ENCODE measurements around the gene TMOD2.

DNA sequence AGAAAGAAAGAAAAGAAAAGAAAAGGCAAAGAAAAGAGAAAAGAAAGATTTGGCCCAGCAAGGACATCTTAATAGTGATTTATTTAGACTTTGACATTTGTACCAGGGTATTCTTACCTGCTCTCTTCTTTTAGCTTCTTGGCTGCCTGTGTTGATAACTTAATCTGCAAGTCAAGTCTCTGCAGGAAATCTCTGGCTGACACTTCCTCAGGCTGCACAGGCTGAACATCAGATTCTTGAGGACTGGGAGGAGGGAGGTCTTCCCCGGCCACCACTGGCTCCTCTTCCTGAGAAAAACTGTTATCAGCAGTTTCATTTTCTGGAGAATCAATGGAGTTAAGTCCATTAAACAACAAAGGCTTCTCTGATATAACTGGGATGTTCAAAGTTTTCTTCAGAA is 26.7 kb upstream of the TMOD2 start:
- TF ChIP-seq YY1 (IDR thresholded peaks at IDR 0.05; ENCODE audit: low read depth) (no peak), USF1 (IDR thresholded peaks at IDR 0.05) (no peak), FOXM1 (IDR thresholded peaks at IDR 0.05; ENCODE audit: borderline replicate concordance, low read depth) (no peak), CREB1 (IDR thresholded peaks at IDR 0.05; ENCODE audit: low read depth) (no peak), TEAD4 (IDR thresholded peaks at IDR 0.05) (no peak), MAX (IDR thresholded peaks at IDR 0.05) (no peak), TAF1 (IDR thresholded peaks at IDR 0.05; ENCODE audit: low read depth) (no peak)

All from Ishikawa (cell line).